Measurements from ENCODE around the gene WSCD1. TPM values are rescaled to one million over a fixed set of nuclear protein-coding genes. Genes with fewer than 3 reads are reported as not detected.

The WSCD1 gene
- total RNA-seq, 4 donors from 2014 or later = 2.1 to 9.5 (median 7.0) TPM

- H3K27ac ChIP-seq = no peak overlapping the region
- TF ChIP-seq CTCF (IDR thresholded peaks at IDR 0.05) (no peak), POLR2A (IDR thresholded peaks at IDR 0.05) (no peak)
- H3K27me3 ChIP-seq = no peaks in the 10 kb centered on the region
- DNase-seq = no peak
- WGBS, 2 donors = 33 to 68% methylated on average over 1 of the region's 1 CpG
- no peaks in the 10 kb centered on the region for H3K9me3 ChIP-seq
- H3K4me1 ChIP-seq = no peaks in the 10 kb centered on the region
- intact Hi-C loops (cut with DNase I) = no loop called here
- no peak overlapping the region for H3K4me3 ChIP-seq (replicated peaks in 1 of 3)
- no peaks in the 10 kb centered on the region for H3K36me3 ChIP-seq
These were observed 24.3 kb downstream of the WSCD1 start for GRCh38 chr17:6094453-6094852.

- Histone ChIP-seq H3K27me3 (no peaks in the 10 kb centered on the region), H3K36me3 (no peaks in the 10 kb centered on the region), H3K4me3 (replicated peaks in 1 of 3) (no peak overlapping the region), H3K9me3 (no peaks in the 10 kb centered on the region), H3K4me1 (no peaks in the 10 kb centered on the region), H3K27ac (no peak overlapping the region)
- WGBS, 2 donors = 90 to 94% methylated on average over 11 of the region's 11 CpGs
- no peak for DNase-seq
- intact Hi-C loops (cut with DNase I) = no loop called here
- no peak for TF ChIP-seq CTCF (IDR thresholded peaks at IDR 0.05)
- no peak for TF ChIP-seq POLR2A (IDR thresholded peaks at IDR 0.05)
These were observed 24.7 kb downstream of the WSCD1 start for GRCh38 chr17:6094926-6095325.

DNA sequence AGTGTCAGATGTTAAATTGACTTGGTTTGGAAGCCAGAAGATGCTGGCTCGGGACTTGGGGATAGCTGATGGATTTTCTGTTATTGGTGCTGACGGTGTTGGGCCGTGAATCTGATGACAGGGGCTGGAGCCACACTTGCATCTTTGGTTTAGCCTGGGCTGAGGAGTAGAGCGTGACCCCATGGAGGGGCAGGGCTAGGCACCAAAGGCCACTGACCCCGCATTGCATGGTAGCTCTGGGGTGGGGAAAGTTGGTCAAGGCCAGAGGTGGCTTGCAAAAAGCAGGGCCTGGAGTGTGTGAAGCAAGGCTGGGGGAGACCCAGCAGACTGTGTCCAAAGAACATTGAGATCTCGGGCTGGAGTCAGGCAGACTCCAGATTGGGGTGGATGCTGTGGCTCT is 25.3 kb downstream of the WSCD1 start:
- whole genome bisulfite sequencing, 2 donors = 74 to 89% methylated on average over 6 of the region's 6 CpGs
- no peak for TF ChIP-seq CTCF (IDR thresholded peaks at IDR 0.05)
- no peak for TF ChIP-seq POLR2A (IDR thresholded peaks at IDR 0.05)
- no peaks in the 10 kb centered on the region for H3K36me3 ChIP-seq
- no peaks in the 10 kb centered on the region for H3K9me3 ChIP-seq
- H3K27me3 ChIP-seq = no peaks in the 10 kb centered on the region
- no peaks in the 10 kb centered on the region for H3K4me1 ChIP-seq
- intact Hi-C loops (cut with DNase I) = no loop called here
- no peak for DNase-seq
- no peak overlapping the region for H3K4me3 ChIP-seq (replicated peaks in 1 of 3)
- no peak overlapping the region for H3K27ac ChIP-seq

GRCh38 chr17:6096201-6097004 is 26.2 kb downstream of the WSCD1 start:
- no peak for TF ChIP-seq CTCF (IDR thresholded peaks at IDR 0.05)
- TF ChIP-seq POLR2A (IDR thresholded peaks at IDR 0.05) = no peak
- Histone ChIP-seq H3K27me3 (no peaks in the 10 kb centered on the region), H3K4me3 (replicated peaks in 1 of 3) (no peak overlapping the region), H3K27ac (no peak overlapping the region), H3K4me1 (no peaks in the 10 kb centered on the region), H3K9me3 (no peaks in the 10 kb centered on the region), H3K36me3 (no peaks in the 10 kb centered on the region)
- 90 to 93% methylated on average over 12 to 13 of the region's 13 CpGs for WGBS, 2 donors
- intact Hi-C loops (cut with DNase I) = no loop called here
- no peak for DNase-seq

- WGBS, 2 donors = 92% methylated on average over 10 of the region's 10 CpGs
- no peak overlapping the region for H3K4me3 ChIP-seq (replicated peaks in 1 of 3)
- no peak for DNase-seq
- no peaks in the 10 kb centered on the region for H3K4me1 ChIP-seq
- no peaks in the 10 kb centered on the region for H3K27me3 ChIP-seq
- TF ChIP-seq CTCF (IDR thresholded peaks at IDR 0.05) = no peak
- no peak for TF ChIP-seq POLR2A (IDR thresholded peaks at IDR 0.05)
- H3K27ac ChIP-seq = no peak overlapping the region
- H3K36me3 ChIP-seq = no peaks in the 10 kb centered on the region
- no peaks in the 10 kb centered on the region for H3K9me3 ChIP-seq
- intact Hi-C loops (cut with DNase I) = no loop called here
These were observed 26.8 kb downstream of the WSCD1 start for GRCh38 chr17:6097005-6097279.
